Endothelial cell of umbilical vein (primary cell): ENCODE data around the gene TOE1.
"Not testable (repeated sequence)": the region's sequence is repeated elsewhere in the genome, so short reads cannot be mapped to it uniquely, and the experiment has no call there.

ENCODE experiments used
- CTCF ChIP-seq, 2 donors: IDR thresholded peaks; 1 replicate in 1 of 2; 2 replicates in 1 of 2; pipeline ENCODE4 v1.5.1; 2011; ENCODE audit warnings: low read length in 2 of 2, mild to moderate bottlenecking in 2 of 2, moderate library complexity in 2 of 2, control low read depth in 1 of 2, inconsistent platforms in 1 of 2, low read depth in 1 of 2; ENCODE audit not compliant: insufficient read depth in 1 of 2; ENCODE audit errors: extremely low read depth in 1 of 2
- EZH2 ChIP-seq: IDR thresholded peaks from 2 replicates; pipeline ENCODE4 v1.6.1; 2012; ENCODE audit warnings: borderline replicate concordance, low read depth, mild to moderate bottlenecking, moderate library complexity, low read length, inconsistent platforms; ENCODE audit not compliant: severe bottlenecking
- GATA2 ChIP-seq: IDR thresholded peaks from 2 replicates; pipeline ENCODE4 v1.7.0; 2011; ENCODE audit warnings: low read depth, mild to moderate bottlenecking, moderate library complexity, mixed read lengths, low read length; ENCODE audit not compliant: insufficient read length, insufficient read depth
- JUN ChIP-seq: IDR thresholded peaks from 2 replicates; pipeline ENCODE4 v1.6.1; 2011; ENCODE audit warnings: borderline replicate concordance, low read depth; ENCODE audit not compliant: insufficient read length, insufficient read depth
- MAX ChIP-seq: IDR thresholded peaks from 2 replicates; pipeline ENCODE4 v1.6.1; 2011; ENCODE audit not compliant: insufficient read depth, insufficient read length
- MYC ChIP-seq: IDR thresholded peaks from one replicate; pipeline ENCODE4 v1.6.1; 2011; ENCODE audit warnings: mild to moderate bottlenecking, low read depth, low read length
- POLR2A ChIP-seq: IDR thresholded peaks from 2 replicates; pipeline ENCODE4 v1.6.1; 2012; ENCODE audit warnings: low read depth, mild to moderate bottlenecking, control low read depth, low read length
- POLR2AphosphoS5 ChIP-seq: IDR thresholded peaks from 2 replicates; pipeline ENCODE4 v1.6.1; 2012; ENCODE audit warnings: low read depth, mild to moderate bottlenecking, control low read depth, low read length, moderate library complexity; ENCODE audit not compliant: insufficient read depth

DNA sequence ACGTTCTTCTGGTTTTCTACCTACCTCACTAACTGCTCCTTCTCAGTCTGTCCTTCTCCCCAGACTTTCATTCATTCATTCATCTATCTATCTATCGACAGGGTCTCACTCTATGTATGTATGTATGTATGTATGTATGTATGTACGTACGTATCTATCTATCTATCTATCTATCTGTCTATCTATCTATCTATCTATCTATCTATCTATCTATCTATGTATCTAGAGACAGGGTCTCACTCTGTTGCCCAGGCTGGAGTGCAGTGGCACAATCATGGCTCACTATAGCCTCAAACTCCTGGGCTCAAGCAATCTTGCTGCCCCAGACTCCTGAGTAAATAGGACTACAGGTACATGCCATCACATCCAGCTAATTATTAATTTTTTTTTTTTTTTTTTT lies 44.2 kb downstream of the TOE1 start:
- not testable (repeated sequence) for TF ChIP-seq CTCF (IDR thresholded peaks at IDR 0.05; ENCODE audit: extremely low read depth in 1 of 2, insufficient read depth in 1 of 2, low read depth in 1 of 2, low read length in 2 of 2); POLR2A; MAX; MYC; EZH2; POLR2AphosphoS5; GATA2; JUN
